Diencephalon (tissue), 1 donor: ENCODE results near the gene C2CD4B. TPM values are rescaled to one million over a fixed set of nuclear protein-coding genes. Genes with fewer than 3 reads are reported as not detected.

Experiments used
- total RNA-seq: library from RNA; depleted of rRNA; stranded (reverse); fragments of >200 nt; gene quantifications from one replicate; pipeline ENCODE4 v1.2.3, GENCODE V29; 2014

C2CD4B gene
- 1.2 TPM for total RNA-seq

GRCh38 chr15:62165104-62165792 is at the start of gene C2CD4B:
C2CD4B (minus strand) TSS chr15:62165285; CDS start chr15:62164984, 301 bp downstream.

Other genes starting within 250 kb of the C2CD4B start
- 113 TPM for gene VPS13C, start 104.8 kb downstream of the C2CD4B start, total RNA-seq
- under 0.01 TPM for gene C2CD4A, start 98.3 kb downstream of the C2CD4B start, total RNA-seq
- gene TLN2, start 225.3 kb upstream of the C2CD4B start, total RNA-seq, result 77.5 TPM